ENCODE measurements around the gene BEX3. TPM values are rescaled to one million over a fixed set of nuclear protein-coding genes. Genes with fewer than 3 reads are reported as not detected.

BEX3 gene
- total and polyA plus RNA-seq, 2 experiments from 2014 or later = 427 to 714 TPM

- Histone ChIP-seq H3K9me2 (ENCODE audit: insufficient read depth) (no peaks in the 10 kb centered on the region), H4K20me1 (replicated peaks; ENCODE audit: insufficient read depth) (no peaks in the 10 kb centered on the region), H3K4me1 (ENCODE audit: insufficient read depth) (peaks cover 7% of the 10 kb centered on the region; the same call in 1 of the 2 replicates), H3K36me3 (ENCODE audit: insufficient read depth) (no peaks in the 10 kb centered on the region), H3K27ac (ENCODE audit: low read depth) (no peak overlapping the region), H3K27me3 (ENCODE audit: insufficient read depth) (peaks cover 11% of the 10 kb centered on the region; the same call in 1 of the 2 replicates), H3F3A (replicated peaks; ENCODE audit: low read depth) (no peaks in the 10 kb centered on the region), H3K4me3 (no peak overlapping the region), H3K79me2 (replicated peaks; ENCODE audit: insufficient read depth) (peaks cover 4% of the 10 kb centered on the region; the same call in 1 of the 2 replicates), H2AFZ (no peak overlapping the region), H3K4me2 (no peak overlapping the region)
- ATAC-seq (no peak), DNase-seq (ENCODE audit: low spot score) (no peak)
- Mint-ChIP-seq H3K27me3 (ENCODE audit: insufficient read depth, low read depth, poor library complexity) (no peaks in the 10 kb centered on the region), H3K4me1 (peaks cover 12% of the 10 kb centered on the region), H3K4me3 (no peak overlapping the region), H3K36me3 (ENCODE audit: low read depth) (peaks cover 10% of the 10 kb centered on the region), H3K9me3 (no peaks in the 10 kb centered on the region), H3K27ac (no peak overlapping the region)
- TF ChIP-seq EZH2 (IDR thresholded peaks at IDR 0.05; ENCODE audit: low read depth, unreplicated experiment) (no peak), ZNF462 (CRISPR knock-in tag; IDR thresholded peaks at IDR 0.05) (no peak)
Observed at GRCh38 chrX:103413705-103414387, 37.5 kb downstream of the BEX3 start.

GRCh38 chrX:103414561-103414960, 38.2 kb downstream of the BEX3 start:
- Mint-ChIP-seq H3K4me3 (no peak overlapping the region), H3K4me1 (peaks cover 12% of the 10 kb centered on the region), H3K9me3 (no peaks in the 10 kb centered on the region), H3K27me3 (ENCODE audit: insufficient read depth, low read depth, poor library complexity) (no peaks in the 10 kb centered on the region), H3K36me3 (ENCODE audit: low read depth) (peaks cover 8% of the 10 kb centered on the region), H3K27ac (no peak overlapping the region)
- no peaks in the 10 kb centered on the region for H3K9me2 ChIP-seq (ENCODE audit: insufficient read depth)
- H3K4me3 ChIP-seq = no peak overlapping the region
- H3K4me1 ChIP-seq (ENCODE audit: insufficient read depth) = peaks cover 7% of the 10 kb centered on the region; the same call in 1 of the 2 replicates
- no peak for ATAC-seq
- no peak overlapping the region for H2AFZ ChIP-seq
- peaks cover 11% of the 10 kb centered on the region; the same call in 1 of the 2 replicates for H3K27me3 ChIP-seq (ENCODE audit: insufficient read depth)
- peaks cover 4% of the 10 kb centered on the region; the same call in 1 of the 2 replicates for H3K79me2 ChIP-seq (replicated peaks; ENCODE audit: insufficient read depth)
- DNase-seq (ENCODE audit: low spot score) = no peak
- H3F3A ChIP-seq (replicated peaks; ENCODE audit: low read depth) = no peaks in the 10 kb centered on the region
- H3K27ac ChIP-seq (ENCODE audit: low read depth) = no peak overlapping the region
- no peaks in the 10 kb centered on the region for H4K20me1 ChIP-seq (replicated peaks; ENCODE audit: insufficient read depth)
- no peaks in the 10 kb centered on the region for H3K36me3 ChIP-seq (ENCODE audit: insufficient read depth)
- H3K4me2 ChIP-seq = no peak overlapping the region
- TF ChIP-seq ETS1 (IDR thresholded peaks at IDR 0.05) (no peak), POLR2AphosphoS5 (IDR thresholded peaks at IDR 0.05; ENCODE audit: low read depth) (no peak), REST (IDR thresholded peaks at IDR 0.05; ENCODE audit: unreplicated experiment) (no peak), EZH2 (IDR thresholded peaks at IDR 0.05; ENCODE audit: low read depth, unreplicated experiment) (no peak), ZNF331 (CRISPR knock-in tag; IDR thresholded peaks at IDR 0.05; ENCODE audit: low read depth) (no peak), STAT1 (IDR thresholded peaks at IDR 0.05; ENCODE audit: unreplicated experiment) (no peak), CTCF (conservative IDR thresholded peaks at IDR 0.05; ENCODE audit: low read depth in 2 of 2) (no peak)

All from GM23338 (cell line).